Measurements from ENCODE around the gene DNAJC21. TPM values are rescaled to one million over a fixed set of nuclear protein-coding genes. Genes with fewer than 3 reads are reported as not detected.
A peak's percentile ranks its signal among the peaks of the same experiment; 100 is the strongest.
"Not testable (repeated sequence)": the region's sequence is repeated elsewhere in the genome, so short reads cannot be mapped to it uniquely, and the experiment has no call there.

The DNAJC21 gene
- total RNA-seq, 1 experiment from 2014 or later = 38.6 TPM

GRCh38 chr5:34957857-34958690 is 28.7 kb downstream of the DNAJC21 start:
- DNase-seq (ENCODE audit: low read depth, low spot score) = peak; percentile 77
- in situ Hi-C loops (cut with HindIII; ENCODE audit: low pct_unique_long_range_greater_than_20kb, low sequenced_read_pairs) = no loop called here

DNA sequence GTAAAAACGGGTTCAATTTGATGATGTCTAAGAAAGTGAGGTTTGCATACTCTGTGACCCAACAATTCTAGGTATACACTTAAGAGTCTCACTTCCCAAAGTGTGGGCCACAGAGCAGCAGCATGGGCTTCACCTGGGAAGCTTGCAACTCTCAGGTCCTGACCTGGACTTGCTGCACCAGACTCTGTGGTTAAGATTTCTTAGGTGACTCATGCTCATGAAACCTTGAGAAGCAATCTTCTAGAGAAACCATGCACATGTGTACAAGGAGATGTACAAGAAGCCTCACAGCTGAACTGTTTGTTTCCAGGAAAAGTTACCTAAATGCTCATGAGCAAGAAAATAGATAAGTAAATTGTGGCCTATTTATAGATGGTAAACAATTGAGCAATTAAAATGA is 30.0 kb downstream of the DNAJC21 start:
- no peak for DNase-seq (ENCODE audit: low read depth, low spot score)
- in situ Hi-C loops (cut with HindIII; ENCODE audit: low pct_unique_long_range_greater_than_20kb, low sequenced_read_pairs) = no loop called here

DNA sequence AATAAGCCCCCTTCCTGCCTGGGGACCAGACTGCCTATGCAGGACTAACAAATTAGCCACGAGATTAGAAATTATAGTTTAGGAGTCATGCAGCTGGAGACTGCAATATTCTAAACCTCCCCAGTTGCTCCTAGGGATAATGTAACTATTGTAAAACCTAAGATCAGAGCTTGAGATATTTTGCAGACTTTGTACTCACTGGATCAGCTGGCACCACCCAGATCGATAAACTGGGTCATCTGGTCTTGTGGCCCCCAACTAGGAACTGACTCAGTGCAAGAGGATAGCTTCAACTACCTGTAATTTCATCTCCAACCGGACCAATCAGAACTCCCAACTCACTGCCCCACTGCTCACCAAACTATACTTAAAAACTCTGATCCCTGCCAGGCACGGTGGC is 38.2 kb downstream of the DNAJC21 start:
- in situ Hi-C loops (cut with HindIII; ENCODE audit: low pct_unique_long_range_greater_than_20kb, low sequenced_read_pairs) = no loop called here
- DNase-seq (ENCODE audit: low read depth, low spot score) = no peak

- in situ Hi-C loops (cut with HindIII; ENCODE audit: low pct_unique_long_range_greater_than_20kb, low sequenced_read_pairs) = no loop called here
- no peak for DNase-seq (ENCODE audit: low read depth, low spot score)
These were observed 38.9 kb downstream of the DNAJC21 start for GRCh38 chr5:34968258-34968657.

DNA sequence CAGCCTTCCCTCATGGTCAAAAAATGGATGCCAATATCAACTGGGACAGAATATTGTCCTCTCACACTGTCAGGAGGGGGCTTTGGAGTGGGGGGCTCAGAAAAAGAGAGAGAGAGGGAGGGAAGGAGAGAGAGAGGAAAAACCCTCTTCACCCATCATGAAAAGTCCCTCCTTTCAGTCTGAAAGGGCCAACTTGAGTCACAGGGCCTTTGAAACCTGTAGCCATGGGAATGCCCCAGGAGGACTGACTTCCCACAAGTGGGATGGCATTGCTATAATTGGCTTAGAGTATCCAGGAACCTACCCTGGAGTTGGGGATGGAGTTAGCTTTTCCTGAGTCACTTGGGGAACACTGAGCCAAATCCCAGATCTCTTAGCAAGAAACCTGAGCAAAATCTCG is 41.2 kb downstream of the DNAJC21 start:
- no peak for DNase-seq (ENCODE audit: low read depth, low spot score)
- in situ Hi-C loops (cut with HindIII; ENCODE audit: low pct_unique_long_range_greater_than_20kb, low sequenced_read_pairs) = no loop called here

DNA sequence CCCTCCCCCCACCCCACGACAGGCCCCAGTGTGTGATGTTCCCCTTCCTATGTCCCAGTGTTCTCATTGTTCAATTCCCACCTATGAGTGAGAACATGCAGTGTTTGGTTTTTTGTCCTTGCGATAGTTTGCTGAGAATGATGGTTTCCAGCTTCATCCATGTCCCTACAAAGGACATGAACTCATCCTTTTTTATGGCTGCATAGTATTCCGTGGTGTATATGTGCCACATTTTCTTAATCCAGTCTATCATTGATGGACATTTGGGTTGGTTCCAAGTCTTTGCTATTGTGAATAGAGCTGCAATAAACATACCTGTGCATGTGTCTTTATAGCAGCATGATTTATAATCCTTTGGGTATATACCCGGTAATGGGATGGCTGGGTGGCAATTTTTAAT is 42.3 kb downstream of the DNAJC21 start:
- in situ Hi-C loops (cut with HindIII; ENCODE audit: low pct_unique_long_range_greater_than_20kb, low sequenced_read_pairs); DNase-seq (ENCODE audit: low read depth, low spot score): not testable (repeated sequence)

DNA sequence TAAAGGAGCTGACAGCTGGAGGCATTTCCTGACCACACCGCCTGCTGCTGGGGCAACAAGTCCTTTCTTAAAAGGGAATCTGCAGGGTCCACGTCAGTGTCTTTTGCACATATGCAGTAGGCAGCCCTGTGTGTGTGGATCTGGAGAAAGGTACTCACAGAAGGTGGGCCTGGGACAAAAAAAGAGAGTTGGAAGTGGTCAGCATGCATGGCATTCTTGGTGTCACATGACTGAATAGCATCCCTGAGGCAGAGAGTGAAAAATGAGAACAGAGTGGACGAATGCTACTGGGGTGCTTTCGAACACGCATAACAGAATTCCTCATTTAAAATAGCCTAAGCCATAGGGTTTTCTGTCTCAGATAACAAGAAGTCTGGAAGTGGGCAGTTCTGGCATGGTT is 47.0 kb downstream of the DNAJC21 start:
- in situ Hi-C loops (cut with HindIII; ENCODE audit: low pct_unique_long_range_greater_than_20kb, low sequenced_read_pairs) = no loop called here
- no peak for DNase-seq (ENCODE audit: low read depth, low spot score)

GRCh38 chr5:34977934-34978613 is 48.7 kb downstream of the DNAJC21 start:
- no peak for DNase-seq (ENCODE audit: low read depth, low spot score)
- in situ Hi-C loops (cut with HindIII; ENCODE audit: low pct_unique_long_range_greater_than_20kb, low sequenced_read_pairs) = no loop called here

DNA sequence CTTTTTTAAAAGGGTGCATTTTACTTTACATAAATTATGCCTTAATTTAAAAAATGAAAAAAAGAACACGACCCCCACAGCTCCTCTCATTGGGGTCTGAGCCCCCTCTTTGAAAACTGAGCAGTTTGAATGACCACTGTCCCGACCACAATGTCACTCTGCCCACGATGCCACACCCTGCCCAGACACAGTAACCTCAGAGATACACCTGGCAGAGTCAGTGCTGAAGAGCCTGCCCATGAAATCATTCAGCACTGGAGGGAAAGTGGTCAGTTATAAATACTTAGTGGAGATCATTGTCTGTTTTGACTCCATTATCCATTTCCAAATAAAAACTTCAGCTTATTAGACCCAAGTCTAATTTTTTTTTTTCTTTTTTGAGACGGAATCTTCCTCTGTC is 49.3 kb downstream of the DNAJC21 start:
- in situ Hi-C loops (cut with HindIII; ENCODE audit: low pct_unique_long_range_greater_than_20kb, low sequenced_read_pairs) = no loop called here

GRCh38 chr5:34982823-34983222 is 53.5 kb downstream of the DNAJC21 start:
- no peak for DNase-seq (ENCODE audit: low read depth, low spot score)
- in situ Hi-C loops (cut with HindIII; ENCODE audit: low pct_unique_long_range_greater_than_20kb, low sequenced_read_pairs) = no loop called here

More for the DNA sequence above, 49.3 kb downstream of the DNAJC21 start:
- DNase-seq (ENCODE audit: low read depth, low spot score) = no peak

- in situ Hi-C loops (cut with HindIII; ENCODE audit: low pct_unique_long_range_greater_than_20kb, low sequenced_read_pairs) = no loop called here
- DNase-seq (ENCODE audit: low read depth, low spot score) = no peak
These were observed 57.6 kb downstream of the DNAJC21 start for GRCh38 chr5:34986965-34987364.

DNA sequence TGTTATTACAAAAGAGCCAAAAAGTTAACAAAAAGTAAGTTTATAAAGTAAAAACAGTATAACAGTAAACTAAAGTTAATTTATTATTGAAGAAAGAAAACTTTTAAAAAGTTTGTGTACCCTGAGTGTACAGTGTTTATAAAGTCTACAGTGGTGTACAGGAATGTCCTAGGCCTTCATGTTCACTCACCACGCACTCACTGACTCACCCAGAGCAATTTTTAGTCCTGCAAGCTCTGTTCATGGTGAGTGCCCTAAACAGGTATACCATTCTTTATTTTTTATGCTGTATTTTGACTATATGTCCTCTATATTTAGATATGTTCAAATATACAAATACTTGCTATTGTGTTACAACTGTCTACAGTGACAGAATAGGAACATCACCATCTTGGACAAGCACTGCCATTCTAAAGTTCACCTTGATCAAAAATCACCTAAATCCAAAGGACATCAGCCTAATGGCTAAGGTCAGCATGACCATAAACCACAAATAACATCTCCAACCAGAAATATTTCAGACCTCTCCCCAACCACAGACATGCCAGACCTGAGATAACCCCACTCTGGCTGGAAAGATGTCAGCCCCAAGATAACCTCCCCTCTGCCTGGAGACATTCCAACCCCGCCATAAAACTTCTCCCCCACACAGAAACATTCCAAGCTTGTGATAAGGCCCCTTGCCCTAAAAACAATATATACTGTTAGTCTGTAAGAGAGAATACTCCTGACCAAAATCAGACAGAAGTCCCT is 62.3 kb downstream of the DNAJC21 start:
- in situ Hi-C loops (cut with HindIII; ENCODE audit: low pct_unique_long_range_greater_than_20kb, low sequenced_read_pairs) = no loop called here
- DNase-seq (ENCODE audit: low read depth, low spot score) = no peak

GRCh38 chr5:34993951-34994350 is 64.6 kb downstream of the DNAJC21 start:
- in situ Hi-C loops (cut with HindIII; ENCODE audit: low pct_unique_long_range_greater_than_20kb, low sequenced_read_pairs) = no loop called here
- no peak for DNase-seq (ENCODE audit: low read depth, low spot score)

DNA sequence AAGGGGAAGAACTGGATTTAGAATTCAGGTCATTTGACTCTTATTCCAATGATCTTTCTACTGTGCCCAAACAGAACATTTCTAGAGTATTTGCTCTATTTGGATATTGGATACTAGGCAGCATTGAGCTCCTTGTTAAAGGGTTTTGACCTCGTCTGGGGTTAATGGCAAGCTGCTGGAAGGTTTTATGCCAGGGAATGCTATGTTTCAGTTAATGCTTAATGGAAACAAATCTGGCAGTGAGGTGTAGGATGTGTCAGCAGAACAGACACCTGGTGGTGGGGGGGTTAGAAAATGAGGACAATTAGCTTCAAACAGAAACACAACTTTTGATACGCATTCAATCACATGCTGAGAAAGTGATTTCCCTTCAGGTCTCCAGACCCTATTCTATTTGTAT is 66.9 kb downstream of the DNAJC21 start:
- no peak for DNase-seq (ENCODE audit: low read depth, low spot score)
- in situ Hi-C loops (cut with HindIII; ENCODE audit: low pct_unique_long_range_greater_than_20kb, low sequenced_read_pairs) = no loop called here

- in situ Hi-C loops (cut with HindIII; ENCODE audit: low pct_unique_long_range_greater_than_20kb, low sequenced_read_pairs) = no loop called here
- DNase-seq (ENCODE audit: low read depth, low spot score) = peak; percentile 74
These were observed 68.9 kb downstream of the DNAJC21 start for GRCh38 chr5:34998058-34998789.

DNA sequence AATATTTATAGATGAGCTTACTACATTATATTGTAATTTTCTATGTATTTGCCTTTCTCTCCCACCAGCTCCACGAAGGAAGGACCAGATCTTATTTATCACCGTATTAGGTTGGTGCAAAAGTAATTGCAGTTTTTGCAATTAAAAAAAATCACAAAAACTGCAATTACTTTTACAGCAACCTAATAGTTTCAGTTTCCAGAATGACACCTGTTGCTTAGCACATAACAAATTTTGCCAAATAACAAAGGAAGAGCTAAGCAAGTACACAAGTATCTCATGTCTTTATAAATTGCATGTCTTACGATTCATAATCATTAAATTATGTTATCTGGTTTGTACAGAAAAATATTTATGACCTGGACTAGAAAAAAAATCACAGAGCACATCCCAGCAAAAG is 72.5 kb downstream of the DNAJC21 start:
- DNase-seq (ENCODE audit: low read depth, low spot score) = no peak
- in situ Hi-C loops (cut with HindIII; ENCODE audit: low pct_unique_long_range_greater_than_20kb, low sequenced_read_pairs) = no loop called here

GRCh38 chr5:35002459-35002858 is 73.1 kb downstream of the DNAJC21 start:
- in situ Hi-C loops (cut with HindIII; ENCODE audit: low pct_unique_long_range_greater_than_20kb, low sequenced_read_pairs) = no loop called here
- DNase-seq (ENCODE audit: low read depth, low spot score) = peak; percentile 23

Measured in SK-MEL-5 (cell line).